Endothelial cell of umbilical vein (primary cell): Measurements from ENCODE around the gene SLC26A11.

ENCODE experiments used
- CTCF ChIP-seq, 2 donors: IDR thresholded peaks; 1 replicate in 1 of 2; 2 replicates in 1 of 2; pipeline ENCODE4 v1.5.1; 2011; ENCODE audit warnings: low read length in 2 of 2, mild to moderate bottlenecking in 2 of 2, moderate library complexity in 2 of 2, control low read depth in 1 of 2, inconsistent platforms in 1 of 2, low read depth in 1 of 2; ENCODE audit not compliant: insufficient read depth in 1 of 2; ENCODE audit errors: extremely low read depth in 1 of 2
- EZH2 ChIP-seq: IDR thresholded peaks from 2 replicates; pipeline ENCODE4 v1.6.1; 2012; ENCODE audit warnings: borderline replicate concordance, low read depth, mild to moderate bottlenecking, moderate library complexity, low read length, inconsistent platforms; ENCODE audit not compliant: severe bottlenecking
- JUN ChIP-seq: IDR thresholded peaks from 2 replicates; pipeline ENCODE4 v1.6.1; 2011; ENCODE audit warnings: borderline replicate concordance, low read depth; ENCODE audit not compliant: insufficient read length, insufficient read depth
- POLR2A ChIP-seq: IDR thresholded peaks from 2 replicates; pipeline ENCODE4 v1.6.1; 2012; ENCODE audit warnings: low read depth, mild to moderate bottlenecking, control low read depth, low read length
- POLR2AphosphoS5 ChIP-seq: IDR thresholded peaks from 2 replicates; pipeline ENCODE4 v1.6.1; 2012; ENCODE audit warnings: low read depth, mild to moderate bottlenecking, control low read depth, low read length, moderate library complexity; ENCODE audit not compliant: insufficient read depth

DNA sequence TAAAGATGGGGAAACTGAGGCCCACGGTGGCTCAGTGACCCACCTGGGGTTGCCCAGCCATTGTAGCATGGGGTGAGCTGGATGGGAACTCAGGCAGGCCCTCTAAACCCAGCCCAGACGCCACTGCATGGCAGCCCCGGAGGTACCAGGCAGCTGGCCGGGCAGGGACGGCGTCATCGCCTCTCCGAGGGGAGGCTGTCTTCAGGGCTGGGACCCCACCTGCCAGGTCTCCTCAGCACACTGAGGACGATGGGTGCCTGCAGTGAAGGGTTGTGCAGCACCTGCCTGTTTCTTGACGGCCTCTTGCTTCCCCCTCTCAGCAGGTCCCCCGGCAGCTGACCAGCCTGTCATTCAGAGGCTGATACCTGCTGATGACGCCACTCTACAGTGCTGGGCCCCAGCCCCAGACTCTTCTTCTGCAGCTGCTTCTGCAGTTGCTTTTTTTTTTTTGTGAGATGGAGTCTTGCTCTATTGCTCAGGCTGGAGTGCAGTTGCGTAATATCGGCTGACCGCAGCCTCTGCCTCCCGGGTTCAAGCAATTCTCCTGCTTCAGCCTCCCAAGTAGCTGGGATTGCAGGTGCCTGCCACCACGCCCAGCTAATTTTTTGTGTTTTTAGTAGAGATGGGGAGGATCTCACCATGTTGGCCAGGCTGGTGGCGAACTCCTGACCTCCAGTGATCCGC is 65.2 kb downstream of the SLC26A11 start:
- TF ChIP-seq JUN (no peak), CTCF (IDR thresholded peaks at IDR 0.05; ENCODE audit: extremely low read depth in 1 of 2, insufficient read depth in 1 of 2, low read depth in 1 of 2, low read length in 2 of 2) (no peak), EZH2 (no peak), POLR2AphosphoS5 (no peak), POLR2A (no peak)
